IMR-90 (cell line): Measurements from ENCODE around the gene GAS5. TPM values are rescaled to one million over a fixed set of nuclear protein-coding genes. Genes with fewer than 3 reads are reported as not detected.

Experiments
- ATAC-seq: fragments of 200-7000 bp; cut with Tn5 transposase; 2 replicates; pipeline ENCODE4 v1.9.1; 2020; ENCODE audit warnings: low read depth, mild to moderate bottlenecking, moderate library complexity
- BruUV-seq: library from RNA; stranded (reverse); fragments of 400-500 nt; replicated peaks from 2 replicates; lab custom pipeline; 2021; lab: Mats Ljungman, UMichigan
- CTCF ChIA-PET: fragments of 300-600 bp; formaldehyde crosslinking; extraction: SDS; loops from one replicate; lab custom pipeline; 2021; ENCODE audit warnings: antibody characterized with exemption; lab: Yijun Ruan, JAX
- POLR2A ChIA-PET: fragments of 300-600 bp; sonication (Branson Sonifier 250); formaldehyde crosslinking; loops from one replicate; lab custom pipeline; 2022; ENCODE audit warnings: antibody characterized with exemption; ENCODE audit not compliant: unreplicated experiment; lab: Charles Lee
- DNase-seq: peaks from one replicate; pipeline ENCODE4 v3.0.0; 2013
- H2AFZ ChIP-seq: replicated peaks from 2 replicates; pipeline ENCODE3; 2013; ENCODE audit warnings: low read length, mild to moderate bottlenecking; ENCODE audit not compliant: poor library complexity
- H2AK5ac ChIP-seq: 2 replicates; pipeline ENCODE4 v1.6.1; 2013; ENCODE audit warnings: low read depth, low read length, inconsistent platforms
- H2AK9ac ChIP-seq: replicated peaks from 2 replicates; pipeline ENCODE3; 2013; ENCODE audit warnings: mild to moderate bottlenecking, low read depth, low read length, moderate library complexity; ENCODE audit not compliant: poor library complexity
- H2BK120ac ChIP-seq: 2 replicates; pipeline ENCODE4 v1.6.1; 2013; ENCODE audit warnings: low read depth, low read length, inconsistent platforms
- H2BK15ac ChIP-seq: 3 replicates; pipeline ENCODE4 v1.6.1; 2013; ENCODE audit warnings: low read depth, low read length, inconsistent platforms
- H2BK20ac ChIP-seq: 2 replicates; pipeline ENCODE4 v1.6.1; 2013; ENCODE audit warnings: low read depth, mild to moderate bottlenecking, inconsistent platforms, low read length, moderate library complexity
- H2BK5ac ChIP-seq: 2 replicates; pipeline ENCODE4 v1.6.1; 2013; ENCODE audit warnings: mild to moderate bottlenecking, low read depth, low read length, inconsistent platforms; ENCODE audit not compliant: poor library complexity, severe bottlenecking
- H3K14ac ChIP-seq: replicated peaks from 2 replicates; pipeline ENCODE4 v1.6.1; 2013; ENCODE audit warnings: low read depth, low read length, inconsistent platforms
- H3K18ac ChIP-seq: 2 replicates; pipeline ENCODE4 v1.6.1; 2013; ENCODE audit warnings: low read depth, low read length, control low read depth
- H3K23ac ChIP-seq: 2 replicates; pipeline ENCODE4 v1.6.1; 2013; ENCODE audit warnings: low read depth, low read length, inconsistent platforms
- H3K27ac ChIP-seq: 2 replicates; pipeline ENCODE4 v1.5.1; 2013; ENCODE audit warnings: mild to moderate bottlenecking, control low read depth, low read length; ENCODE audit not compliant: insufficient read depth
- H3K27me3 ChIP-seq: 2 replicates; pipeline ENCODE4 v1.6.1; 2013; ENCODE audit warnings: low read length; ENCODE audit not compliant: control insufficient read depth, insufficient read depth
- H3K36me3 ChIP-seq: 2 replicates; pipeline ENCODE4 v1.6.1; 2013; ENCODE audit warnings: low read length, mixed read lengths; ENCODE audit not compliant: control insufficient read depth, insufficient read depth
- H3K4ac ChIP-seq: 2 replicates; pipeline ENCODE4 v1.6.1; 2013; ENCODE audit warnings: low read depth, low read length, inconsistent platforms
- H3K4me1 ChIP-seq: 2 replicates; pipeline ENCODE4 v1.6.1; 2013; ENCODE audit warnings: low read length, mixed read lengths; ENCODE audit not compliant: control insufficient read depth, insufficient read depth
- H3K4me2 ChIP-seq: 2 replicates; pipeline ENCODE4 v1.6.1; 2013; ENCODE audit warnings: low read depth, mild to moderate bottlenecking, control low read depth, low read length, moderate library complexity
- H3K4me3 ChIP-seq: 2 replicates; pipeline ENCODE4 v1.5.1; 2013; ENCODE audit warnings: low read depth, mild to moderate bottlenecking, control low read depth, low read length, moderate library complexity; ENCODE audit not compliant: insufficient read depth
- H3K56ac ChIP-seq: 2 replicates; pipeline ENCODE4 v1.6.1; 2013; ENCODE audit warnings: low read length, inconsistent platforms; ENCODE audit not compliant: insufficient read depth; ENCODE audit errors: extremely low read depth
- H3K79me1 ChIP-seq, 2 experiments: 2 replicates each; pipeline ENCODE4 v1.6.1; 2013; ENCODE audit warnings: low read length in 2 of 2, inconsistent platforms in 1 of 2, low read depth in 1 of 2
- H3K9ac ChIP-seq: 2 replicates; pipeline ENCODE4 v1.6.1; 2013; ENCODE audit warnings: low read depth, low read length, control low read depth
- H3K9me1 ChIP-seq: 2 replicates; pipeline ENCODE4 v1.6.1; 2013; ENCODE audit warnings: low read length, inconsistent platforms; ENCODE audit not compliant: insufficient read depth
- H3K9me3 ChIP-seq: 2 replicates; pipeline ENCODE4 v1.6.1; 2013; ENCODE audit warnings: low read length; ENCODE audit not compliant: control insufficient read depth, insufficient read depth
- H4K20me1 ChIP-seq: 2 replicates; pipeline ENCODE4 v1.6.1; 2013; ENCODE audit warnings: low read length, inconsistent platforms; ENCODE audit not compliant: insufficient read depth
- H4K5ac ChIP-seq: 2 replicates; pipeline ENCODE4 v1.6.1; 2013; ENCODE audit warnings: mild to moderate bottlenecking, low read depth, low read length, control low read depth
- H4K8ac ChIP-seq, 2 experiments: 2 replicates each; pipeline ENCODE4 v1.6.1; 2013; ENCODE audit warnings: low read depth in 2 of 2, low read length in 2 of 2, control low read depth in 1 of 2, inconsistent platforms in 1 of 2
- H4K91ac ChIP-seq: 2 replicates; pipeline ENCODE4 v1.6.1; 2013; ENCODE audit warnings: low read depth, low read length, inconsistent platforms; ENCODE audit not compliant: insufficient read depth
- BHLHE40 ChIP-seq: fragments of 150-350 bp; IDR thresholded peaks from 2 replicates; pipeline ENCODE4 v1.6.1; 2016; ENCODE audit warnings: mild to moderate bottlenecking, low read depth, low read length
- CHD1 ChIP-seq: IDR thresholded peaks from 2 replicates; pipeline ENCODE4 v1.6.1; 2012; ENCODE audit warnings: low read depth, low read length, improper control_type of control experiment
- CTCF ChIP-seq: conservative IDR thresholded peaks from 2 replicates; pipeline ENCODE4 v1.5.1; 2012; ENCODE audit warnings: mild to moderate bottlenecking, low read depth, low read length, improper control_type of control experiment
- FOS ChIP-seq: fragments of 150-350 bp; IDR thresholded peaks from 2 replicates; pipeline ENCODE4 v1.6.1; 2016; ENCODE audit warnings: low read depth, low read length
- NFE2L2 ChIP-seq: fragments of 150-350 bp; IDR thresholded peaks from 2 replicates; pipeline ENCODE4 v1.6.1; 2016; ENCODE audit warnings: low read depth, mild to moderate bottlenecking, low read length
- RAD21 ChIP-seq: IDR thresholded peaks from 2 replicates; pipeline ENCODE4 v1.6.1; 2012; ENCODE audit warnings: low read length, improper control_type of control experiment
- RCOR1 ChIP-seq: IDR thresholded peaks from 2 replicates; pipeline ENCODE4 v1.6.1; 2012; ENCODE audit warnings: mild to moderate bottlenecking, low read length, improper control_type of control experiment; ENCODE audit not compliant: insufficient replicate concordance
- RFX5 ChIP-seq: IDR thresholded peaks from 2 replicates; pipeline ENCODE4 v1.8.0; 2012; ENCODE audit warnings: low read depth, mild to moderate bottlenecking, low read length, moderate library complexity
- WGBS, 2 experiments: methylation state at CpG; one replicate each; pipeline versions ENCODE4 v1.1.5 to v1.1.7; 2013; ENCODE audit warnings: missing lambda C conversion rate in 2 of 2; ENCODE audit not compliant: insufficient read length in 1 of 2; ENCODE audit errors: extremely low coverage in 2 of 2; 5-methylcytosine and 5-hydroxymethylcytosine counted together
- dilution Hi-C: fragments of 300-500 bp; cut with HindIII; formaldehyde crosslinking; loops from one replicate; pipeline ENCODE4 v1.14.3; 2018; ENCODE audit warnings: low sequenced_read_pairs; ENCODE audit not compliant: unreplicated experiment
- in situ Hi-C: fragments of 300-500 bp; cut with MboI; formaldehyde crosslinking; loops from 3 replicates; pipeline ENCODE4 v1.14.3; 2019; ENCODE audit warnings: low sequenced_read_pairs, inconsistent platforms, mixed read lengths
- intact Hi-C: fragments of 100-400 bp; cut with micrococcal nuclease; formaldehyde crosslinking; loops from 2 replicates; pipeline ENCODE4 v1.10.0; 2022
- polyA plus RNA-seq, 3 experiments: library from polyadenylated mRNA; depleted of rRNA; stranded (reverse); fragments of >200 nt; gene quantifications; 2 replicates each; pipeline ENCODE4 v1.2.3, GENCODE V29; 2012; ENCODE audit warnings: low replicate concordance in 1 of 3
- total RNA-seq: library from RNA; depleted of rRNA; stranded (reverse); fragments of >200 nt; gene quantifications from 2 replicates; pipeline ENCODE4 v1.2.3, GENCODE V29; 2012

Gene GAS5
- total and polyA plus RNA-seq, 2 of the 4 experiments (the other 2 are of a cell fraction): 380 to 737 TPM

GRCh38 chr1:173870252-173871075 is 2.7 kb upstream of the GAS5 start:
- H4K5ac ChIP-seq: no peak overlapping the region
- no peak overlapping the region for H2BK20ac ChIP-seq
- H3K4me1 ChIP-seq: no peaks in the 10 kb centered on the region; the same call in 1 of the 2 replicates
- no peak overlapping the region for H3K9ac ChIP-seq
- ChIA-PET POLR2A (no interaction called here), CTCF (no interaction called here)
- no peak overlapping the region for H4K8ac ChIP-seq
- H4K91ac ChIP-seq: no peak overlapping the region
- H2AFZ ChIP-seq: no peak overlapping the region
- peaks cover 23% of the 10 kb centered on the region for H4K20me1 ChIP-seq
- intact Hi-C loops (no loop called here), in situ Hi-C loops (no loop called here), dilution Hi-C loops (no loop called here)
- peaks cover 32% of the 10 kb centered on the region for H3K36me3 ChIP-seq
- H3K9me1 ChIP-seq: no peaks in the 10 kb centered on the region
- H2AK9ac ChIP-seq: no peak overlapping the region
- H3K4me3 ChIP-seq: no peak overlapping the region
- H3K27me3 ChIP-seq: no peaks in the 10 kb centered on the region
- no peak overlapping the region for H3K18ac ChIP-seq
- BruUV-seq: TSS peak; percentile 80
- H2BK120ac ChIP-seq: no peak overlapping the region
- H3K14ac ChIP-seq: no peak overlapping the region
- H3K27ac ChIP-seq: no peak overlapping the region
- H2AK5ac ChIP-seq: no peak overlapping the region
- no peak overlapping the region for H3K4ac ChIP-seq
- DNase-seq (no peak), ATAC-seq (no peak)
- WGBS, 2 experiments: 100% methylated on average over 4 of the region's 15 CpGs; no CpG with 5 or more reads in 1 of the 2 experiments
- H3K4me2 ChIP-seq: no peak overlapping the region
- H3K79me1 ChIP-seq: peaks cover 8 to 46% of the 10 kb centered on the region in 2 experiments; a peak in 3 of 4 replicates
- no peak overlapping the region for H3K23ac ChIP-seq
- no peak for TF ChIP-seq CHD1
- no peak for TF ChIP-seq FOS
- TF ChIP-seq RFX5: no peak
- no peak for TF ChIP-seq BHLHE40
- TF ChIP-seq RAD21: no peak
- no peak for TF ChIP-seq RCOR1
- no peak for TF ChIP-seq CTCF
- TF ChIP-seq NFE2L2: no peak
- H2BK15ac ChIP-seq: no peak overlapping the region
- H3K56ac ChIP-seq: no peak overlapping the region
- no peaks in the 10 kb centered on the region for H3K9me3 ChIP-seq
- no peak overlapping the region for H2BK5ac ChIP-seq
